ENCODE data around the gene ZNF865.

The ZNF865 gene

DNA sequence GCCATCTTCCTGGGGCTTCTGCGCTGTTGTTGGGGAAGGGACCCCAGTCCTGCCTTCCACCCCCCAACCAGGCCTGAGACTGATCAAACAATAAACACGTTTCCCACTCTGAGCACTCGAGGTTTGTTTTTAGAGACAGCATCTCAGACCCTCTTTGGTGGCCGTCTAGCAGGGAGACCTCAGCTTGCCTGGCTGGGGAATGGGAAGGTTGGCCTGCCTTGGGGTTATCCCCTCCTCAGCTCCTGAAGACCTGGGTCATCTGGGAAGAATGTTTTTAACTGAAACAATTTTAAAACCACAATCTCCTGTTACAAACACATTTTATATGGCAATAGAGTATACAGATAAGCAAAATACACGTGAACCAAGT lies 40.0 kb downstream of the ZNF865 start:
- DNase-seq (ENCODE audit: low spot score): no peak

DNA sequence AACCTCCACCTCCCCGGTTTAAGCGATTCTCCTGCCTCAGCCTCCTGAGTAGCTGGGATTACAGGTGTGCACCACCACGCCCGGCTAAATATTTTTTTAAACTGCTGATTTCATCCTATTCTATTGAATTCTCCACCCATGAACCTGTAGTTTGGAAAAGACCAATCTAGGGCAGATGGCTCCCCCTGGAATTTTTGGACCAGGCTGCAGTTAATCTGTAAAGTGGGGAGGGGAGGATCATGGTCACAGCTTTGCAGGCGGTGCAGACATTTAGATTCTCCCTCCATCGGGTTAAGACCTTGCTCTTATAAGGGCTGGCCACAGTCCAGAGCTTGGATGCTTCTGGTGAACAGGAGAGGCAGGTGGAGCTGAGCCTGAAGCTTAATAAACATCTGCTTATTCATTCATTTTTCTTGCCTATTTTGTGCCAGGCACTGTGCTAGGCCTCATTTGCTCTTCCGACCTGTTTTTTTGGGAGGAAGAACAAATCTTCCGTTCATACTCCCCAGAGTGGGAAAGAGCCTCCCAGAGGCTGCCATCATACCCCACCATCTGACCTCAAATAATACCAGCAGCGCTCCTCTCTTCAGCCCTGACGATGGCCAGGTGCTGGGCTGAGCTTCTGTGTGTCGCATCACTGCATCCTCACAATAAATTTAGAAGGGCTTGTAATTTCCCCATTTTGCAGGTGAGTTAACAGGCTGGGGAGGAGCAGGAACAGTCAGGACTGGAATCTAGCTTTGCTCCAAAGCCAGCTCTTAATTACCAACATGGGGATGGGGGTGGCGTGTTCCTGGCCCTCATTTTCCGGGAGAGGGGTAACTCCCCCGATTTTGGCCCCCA lies 41.7 kb downstream of the ZNF865 start:
- DNase-seq (ENCODE audit: low spot score): no peak

DNA sequence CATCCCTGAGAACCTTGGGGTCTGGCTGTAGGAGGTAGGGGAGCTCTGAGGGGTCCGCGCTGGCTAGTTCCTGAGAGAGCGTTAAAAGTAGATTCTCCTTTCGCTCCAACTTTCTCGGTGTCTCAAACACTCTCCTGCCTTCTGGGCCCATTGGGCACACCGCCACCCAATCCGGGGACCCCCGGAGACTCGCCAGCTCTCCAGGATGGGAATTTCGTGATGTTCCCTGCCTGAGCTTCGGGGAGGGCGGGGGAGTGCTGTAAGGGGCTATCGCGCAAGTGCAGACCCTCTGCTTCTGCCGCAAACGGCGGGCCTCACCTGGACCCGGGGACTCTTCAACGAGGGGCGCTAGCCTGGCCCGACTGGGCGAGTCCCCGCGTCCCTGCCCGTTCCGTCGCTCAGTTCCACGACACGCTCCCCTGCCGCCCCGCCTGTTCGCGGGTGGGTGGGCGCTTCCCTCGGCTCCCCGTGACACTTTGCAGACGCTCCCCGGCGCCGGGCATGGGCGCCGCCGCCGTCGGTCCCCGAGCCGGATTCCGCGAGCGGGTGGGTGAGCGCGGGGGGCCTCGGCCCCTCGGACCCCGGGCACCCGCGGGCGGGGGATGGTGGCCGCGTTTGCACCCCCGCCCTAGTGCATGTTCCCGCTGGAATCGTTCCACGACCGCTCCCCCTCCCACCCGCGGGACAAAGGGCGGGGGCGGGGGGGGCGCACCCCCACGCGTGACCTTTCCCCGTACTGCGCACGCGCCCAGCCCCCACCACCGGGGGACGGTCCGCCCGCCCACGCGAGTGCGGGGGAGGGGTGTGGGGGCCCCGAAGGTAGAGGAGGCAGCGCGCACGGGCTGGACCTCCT lies 42.5 kb downstream of the ZNF865 start, which contains the start of gene CCDC106:
TSS of gene CCDC106 (plus strand) at position 481 of the 853 bp plus-strand sequence. CDS start 835 bp downstream, outside the sequence.
- DNase-seq (ENCODE audit: low spot score): no peak

DNA sequence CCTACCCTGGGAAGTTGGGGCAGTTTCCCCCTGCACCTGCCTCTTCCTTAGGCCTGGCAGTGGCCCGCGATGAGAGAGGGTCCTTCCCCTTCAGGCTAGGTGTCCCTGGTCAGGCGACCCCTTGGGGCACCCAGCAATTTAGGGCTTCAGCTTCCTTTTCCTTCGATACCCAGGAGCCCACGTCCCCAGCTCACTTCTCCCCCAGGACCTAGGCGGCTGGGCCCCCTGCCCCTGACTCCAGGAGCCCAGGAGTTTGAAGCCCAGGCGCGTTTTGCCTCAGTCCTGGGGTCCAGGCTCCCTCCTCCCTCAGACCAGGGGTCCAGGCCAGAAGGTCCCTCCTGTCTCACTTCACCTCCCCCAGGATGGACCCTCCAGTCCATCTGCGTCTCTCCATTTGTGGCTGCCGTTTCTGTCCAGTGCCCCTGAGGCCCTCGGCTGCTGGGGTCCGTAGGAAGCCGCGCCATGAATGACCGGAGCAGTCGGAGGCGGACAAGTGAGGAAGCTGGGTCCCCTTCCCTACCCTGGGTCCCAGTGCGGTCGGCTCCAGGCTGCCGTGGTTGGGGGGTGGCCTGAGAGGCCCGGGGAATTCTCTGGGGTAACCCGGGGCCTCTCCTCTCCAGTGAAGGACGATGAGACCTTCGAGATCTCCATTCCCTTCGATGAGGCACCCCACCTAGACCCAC lies 43.3 kb downstream of the ZNF865 start:
- DNase-seq (ENCODE audit: low spot score): no peak

DNA sequence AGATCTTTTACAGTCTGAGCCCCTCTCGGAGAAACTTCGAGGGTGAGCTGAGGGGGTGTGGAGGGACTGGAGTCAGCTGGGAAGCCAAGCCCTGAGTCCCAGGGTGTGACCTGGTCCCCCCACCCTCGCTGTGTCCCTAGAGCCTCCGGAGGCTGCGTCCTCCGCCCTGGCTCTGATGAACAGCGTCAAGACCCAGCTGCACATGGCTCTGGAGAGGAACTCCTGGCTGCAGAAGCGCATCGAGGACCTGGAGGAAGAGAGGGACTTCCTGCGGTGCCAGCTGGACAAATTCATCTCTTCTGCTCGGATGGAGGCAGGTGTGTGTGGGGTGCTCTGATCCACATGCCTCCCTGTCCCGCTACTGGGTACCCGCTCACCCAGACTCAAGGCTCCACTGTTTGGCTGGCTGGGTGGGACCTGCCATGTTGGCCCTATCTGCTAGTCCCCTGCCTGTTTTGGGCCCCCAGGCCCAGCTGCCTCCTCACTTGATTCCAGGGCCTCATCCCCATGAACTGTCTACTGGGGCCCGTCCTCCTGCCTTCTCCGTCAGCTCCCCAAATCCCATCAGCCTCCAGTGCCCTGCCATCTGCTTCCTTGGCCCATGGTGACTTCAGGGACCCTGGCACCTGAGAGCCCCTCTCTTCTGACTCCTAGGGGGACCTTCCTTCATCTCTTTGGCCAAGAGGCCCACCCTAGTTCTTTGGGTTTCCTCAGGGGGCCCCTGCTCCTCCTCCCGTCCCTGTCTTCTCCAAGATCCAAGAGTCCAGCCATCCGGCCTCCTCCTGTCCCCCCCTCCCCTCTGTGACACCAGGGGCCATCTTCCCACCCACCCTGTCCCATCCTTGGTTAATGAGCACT lies 44.0 kb downstream of the ZNF865 start:
- DNase-seq (ENCODE audit: low spot score): no peak

DNA sequence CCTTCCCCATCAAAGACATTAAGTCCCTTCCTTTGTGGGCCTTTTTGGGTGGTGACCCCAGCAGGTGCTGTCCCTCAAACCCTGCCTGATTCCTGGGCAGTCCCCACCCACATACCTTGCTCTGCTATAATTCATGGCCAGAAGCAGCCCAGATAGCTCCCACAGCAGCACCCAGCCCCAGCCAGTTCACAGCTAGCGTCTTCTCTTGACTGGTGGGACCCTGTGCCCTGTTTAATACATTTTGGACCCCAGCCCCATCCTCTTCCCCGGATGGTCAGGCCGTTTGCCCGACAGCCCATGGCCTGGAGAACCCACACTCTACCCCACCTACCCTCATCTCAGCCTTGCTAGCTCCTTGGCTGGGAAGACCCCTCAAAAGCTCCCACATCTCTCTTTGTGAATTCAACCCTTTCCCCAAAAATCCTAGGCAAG lies 44.7 kb downstream of the ZNF865 start:
- no peak for DNase-seq (ENCODE audit: low spot score)

DNA sequence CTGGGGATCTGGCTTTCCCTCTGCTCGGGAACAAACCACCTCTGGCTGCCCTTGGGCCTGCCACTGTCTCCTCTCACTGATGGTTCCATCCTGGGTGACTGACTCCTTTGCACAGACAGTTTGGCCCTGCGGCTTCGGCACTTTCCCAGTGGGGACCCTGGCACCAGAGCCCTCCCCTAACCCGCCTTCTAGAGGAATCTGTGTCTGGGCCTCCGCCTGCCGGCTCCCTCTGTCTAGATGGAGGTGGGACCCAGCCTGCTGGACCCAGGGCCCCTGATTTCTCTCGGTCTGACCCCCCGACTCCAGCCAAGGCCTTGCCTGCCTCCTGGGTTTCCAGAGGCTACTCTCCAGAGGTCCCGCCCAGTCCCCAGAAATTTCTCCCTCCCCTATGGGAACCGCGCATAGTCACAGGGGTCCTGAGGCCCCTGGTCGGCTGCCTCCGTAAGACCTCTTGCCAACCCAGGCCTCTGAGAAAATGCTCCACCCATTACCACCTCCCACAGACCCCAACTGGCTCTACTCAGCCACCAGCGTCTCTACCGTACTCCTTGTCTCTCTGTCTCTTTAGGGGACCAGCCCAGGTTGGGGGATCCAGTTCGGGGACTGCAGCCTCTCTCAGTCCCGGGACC lies 45.3 kb downstream of the ZNF865 start:
- DNase-seq (ENCODE audit: low spot score): no peak

DNA sequence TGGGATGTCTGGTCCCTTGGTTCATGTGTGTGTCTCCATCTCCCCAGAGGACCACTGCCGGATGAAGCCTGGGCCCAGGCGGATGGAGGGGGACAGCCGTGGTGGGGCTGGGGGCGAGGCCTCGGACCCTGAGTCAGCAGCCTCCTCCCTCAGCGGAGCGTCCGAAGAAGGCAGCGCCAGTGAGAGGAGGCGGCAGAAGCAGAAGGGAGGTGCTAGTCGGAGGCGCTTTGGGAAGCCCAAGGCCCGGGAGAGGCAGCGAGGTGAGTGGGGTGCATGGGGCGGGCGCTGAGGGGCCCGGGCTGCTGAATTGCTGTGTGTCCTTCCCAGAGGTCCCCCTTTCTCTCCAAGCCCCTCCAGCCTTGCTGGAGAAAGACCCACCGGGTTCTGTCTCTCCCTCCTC lies 45.8 kb downstream of the ZNF865 start:
- no peak for DNase-seq (ENCODE audit: low spot score)

DNA sequence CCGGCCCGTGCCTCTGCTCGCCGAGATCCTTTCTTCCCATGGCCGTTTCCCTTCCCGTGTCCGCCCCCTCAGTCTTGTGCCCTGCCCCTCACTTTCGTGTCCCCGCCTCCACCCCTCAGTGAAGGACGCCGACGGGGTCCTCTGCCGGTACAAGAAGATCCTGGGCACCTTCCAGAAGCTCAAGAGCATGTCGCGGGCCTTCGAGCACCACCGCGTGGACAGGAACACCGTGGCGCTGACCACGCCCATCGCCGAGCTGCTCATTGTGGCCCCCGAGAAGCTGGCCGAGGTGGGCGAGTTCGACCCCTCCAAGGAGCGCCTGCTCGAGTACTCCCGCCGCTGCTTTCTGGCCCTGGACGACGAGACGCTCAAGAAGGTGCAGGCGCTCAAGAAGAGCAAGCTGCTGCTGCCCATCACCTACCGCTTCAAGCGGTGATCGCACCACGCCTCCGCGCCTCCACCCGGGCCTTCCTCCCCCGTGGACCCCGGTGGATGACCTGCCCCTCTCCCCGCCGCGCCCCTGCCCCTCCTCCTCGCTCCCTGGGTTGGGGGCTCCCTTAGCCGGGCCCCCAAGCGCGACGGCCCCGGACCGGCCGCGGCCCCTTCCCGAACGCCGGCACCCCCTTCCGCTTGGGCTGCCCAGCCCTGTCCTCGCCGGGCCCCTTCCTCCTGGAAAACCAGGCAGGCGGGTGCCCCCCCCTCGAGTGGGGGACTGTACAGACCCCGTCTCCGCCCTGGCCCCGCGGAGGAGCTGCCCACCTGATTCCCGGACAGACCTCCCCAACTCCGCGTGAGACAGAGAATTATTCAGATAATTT lies 47.1 kb downstream of the ZNF865 start:
- no peak for DNase-seq (ENCODE audit: low spot score)

DNA sequence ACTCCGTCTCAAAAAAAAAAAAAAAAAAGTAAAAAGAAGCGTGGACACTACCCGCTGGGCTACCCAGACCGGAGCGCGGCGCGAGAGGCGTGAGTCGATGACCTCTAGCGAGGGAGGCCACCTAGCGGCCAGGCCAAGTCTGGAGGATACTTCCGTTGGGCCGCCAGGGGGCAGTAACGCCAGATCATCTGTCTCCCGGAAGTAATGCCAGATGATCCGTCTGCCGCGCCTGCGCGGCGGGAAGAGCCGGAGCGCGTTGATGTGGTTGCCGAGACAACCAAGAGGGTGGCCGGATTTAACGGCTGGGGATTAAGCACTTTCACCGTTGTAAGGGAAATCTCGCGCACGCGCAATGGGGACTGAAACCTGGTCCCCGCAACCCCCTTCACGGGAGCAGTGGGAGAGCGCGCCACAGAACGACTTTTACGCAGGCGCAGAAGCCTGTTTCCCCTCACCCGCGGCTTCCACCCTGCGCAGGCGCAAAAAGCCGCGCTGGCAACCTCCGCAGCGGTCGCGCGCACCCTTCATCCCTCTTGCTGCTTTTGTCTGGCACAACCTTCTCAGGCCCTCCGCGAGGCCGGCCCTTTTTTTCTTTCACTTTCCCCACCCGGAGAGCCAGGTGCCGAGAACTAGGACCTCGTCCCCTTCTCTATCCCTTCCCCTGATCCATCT lies 48.3 kb downstream of the ZNF865 start:
- peak; percentile 98 for DNase-seq (ENCODE audit: low spot score)

DNA sequence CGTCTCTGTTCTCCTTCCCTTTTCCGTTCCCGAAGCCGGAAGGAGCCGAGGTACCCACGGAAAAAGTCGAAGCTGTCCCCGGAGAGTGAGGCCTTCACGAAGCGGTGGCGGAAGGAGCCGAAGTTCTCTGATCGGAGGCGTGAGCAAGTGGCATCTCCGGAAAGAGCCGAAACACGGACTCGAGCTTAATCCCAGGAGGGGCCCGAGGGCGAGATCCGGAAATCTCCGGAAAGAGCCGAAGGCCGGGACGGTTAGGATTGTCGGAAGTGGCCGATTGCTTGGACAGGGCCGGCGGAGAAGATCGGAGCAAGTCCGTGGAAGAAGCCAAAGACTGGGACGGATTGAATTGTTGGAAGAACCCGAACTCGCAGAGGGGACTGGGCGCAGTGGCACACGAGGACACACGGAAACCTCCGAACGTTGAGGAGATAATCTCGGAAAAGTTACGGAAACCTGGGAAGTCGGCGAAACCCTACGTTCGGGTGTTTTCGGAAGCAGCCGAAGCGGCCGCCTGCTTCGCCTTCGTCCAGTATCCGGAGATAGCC lies 48.9 kb downstream of the ZNF865 start:
- DNase-seq (ENCODE audit: low spot score): peak; percentile 98

DNA sequence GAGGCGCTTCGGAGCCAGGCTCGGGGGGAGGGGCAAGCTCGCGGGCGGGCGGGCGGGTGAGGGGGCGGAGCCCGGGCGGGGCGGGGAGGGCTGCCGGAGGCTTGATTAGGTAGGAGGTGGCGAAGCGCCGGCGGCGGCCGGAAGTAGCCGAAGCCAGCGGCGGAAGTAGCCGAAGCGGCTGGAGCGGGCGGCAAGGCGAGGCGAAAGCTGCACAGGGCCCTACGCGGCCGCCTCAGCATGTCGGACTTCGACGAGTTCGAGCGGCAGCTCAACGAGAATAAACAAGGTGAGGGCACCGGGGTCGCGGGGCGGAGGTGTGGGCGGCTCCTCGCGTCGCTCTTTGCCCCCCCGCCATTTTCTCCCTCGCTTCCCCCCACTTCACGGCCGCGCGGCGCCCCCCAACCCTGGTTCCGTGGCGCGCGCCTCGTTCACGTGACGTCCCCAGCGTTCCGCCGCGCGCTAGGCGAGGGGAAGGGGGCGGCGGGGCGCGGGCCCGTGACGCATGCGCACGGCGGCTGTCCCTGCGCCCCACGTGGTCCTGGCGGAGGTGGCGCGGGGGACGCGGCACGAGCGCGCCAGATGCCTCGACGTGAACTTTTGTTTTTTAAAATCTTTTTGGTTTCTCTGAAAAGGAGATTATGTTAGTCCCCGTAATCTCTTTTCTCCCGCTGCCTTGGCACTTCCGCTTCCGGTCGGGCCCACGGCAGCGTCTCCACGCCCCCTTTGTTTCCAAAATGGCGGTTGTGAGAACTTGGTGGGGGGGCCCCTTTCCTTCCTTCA lies 49.6 kb downstream of the ZNF865 start, which contains the start of gene U2AF2:
TSS of gene U2AF2 (plus strand) at position 168 of the 780 bp plus-strand sequence. CDS start at position 238, 70 bp downstream.
- DNase-seq (ENCODE audit: low spot score): peak; percentile 94

DNA sequence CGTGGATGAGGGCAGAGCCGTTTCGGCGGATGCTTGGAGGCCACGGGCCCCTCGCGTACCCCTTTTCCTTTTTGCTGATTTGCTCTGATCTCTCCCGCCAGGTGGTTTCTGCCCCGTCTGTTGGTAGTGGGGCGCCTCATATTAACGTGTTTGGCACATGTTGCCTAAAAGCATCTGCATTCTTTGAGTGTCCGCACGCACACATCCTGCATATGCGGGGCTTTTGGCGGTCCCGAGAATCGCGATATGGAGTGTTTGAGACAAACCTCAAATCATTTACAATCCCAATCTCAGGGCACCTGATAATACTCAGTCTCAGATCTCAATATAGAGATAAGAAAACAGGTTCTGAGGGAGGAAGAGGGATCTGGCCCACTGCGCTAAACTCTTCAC lies 50.2 kb downstream of the ZNF865 start:
- DNase-seq (ENCODE audit: low spot score): no peak

DNA sequence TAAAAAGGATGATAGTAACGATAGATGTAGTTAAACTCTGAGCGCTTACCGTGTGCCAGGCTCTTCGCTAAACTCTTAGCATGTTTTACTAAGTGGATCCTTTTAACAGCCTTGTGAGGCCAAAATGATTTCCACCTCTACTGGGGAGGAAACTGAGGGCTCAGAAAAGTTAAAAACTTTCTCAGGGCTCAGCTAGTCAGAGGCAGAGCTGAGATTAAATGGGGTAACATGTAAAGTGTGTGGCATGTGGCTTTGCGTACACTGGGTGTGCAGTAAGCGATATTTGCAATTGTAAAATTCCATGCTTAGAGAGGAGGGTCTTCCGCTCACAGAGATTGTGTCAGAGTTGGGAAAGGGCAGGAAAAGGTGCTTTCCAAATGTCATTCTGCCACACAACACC lies 51.1 kb downstream of the ZNF865 start:
- no peak for DNase-seq (ENCODE audit: low spot score)

DNA sequence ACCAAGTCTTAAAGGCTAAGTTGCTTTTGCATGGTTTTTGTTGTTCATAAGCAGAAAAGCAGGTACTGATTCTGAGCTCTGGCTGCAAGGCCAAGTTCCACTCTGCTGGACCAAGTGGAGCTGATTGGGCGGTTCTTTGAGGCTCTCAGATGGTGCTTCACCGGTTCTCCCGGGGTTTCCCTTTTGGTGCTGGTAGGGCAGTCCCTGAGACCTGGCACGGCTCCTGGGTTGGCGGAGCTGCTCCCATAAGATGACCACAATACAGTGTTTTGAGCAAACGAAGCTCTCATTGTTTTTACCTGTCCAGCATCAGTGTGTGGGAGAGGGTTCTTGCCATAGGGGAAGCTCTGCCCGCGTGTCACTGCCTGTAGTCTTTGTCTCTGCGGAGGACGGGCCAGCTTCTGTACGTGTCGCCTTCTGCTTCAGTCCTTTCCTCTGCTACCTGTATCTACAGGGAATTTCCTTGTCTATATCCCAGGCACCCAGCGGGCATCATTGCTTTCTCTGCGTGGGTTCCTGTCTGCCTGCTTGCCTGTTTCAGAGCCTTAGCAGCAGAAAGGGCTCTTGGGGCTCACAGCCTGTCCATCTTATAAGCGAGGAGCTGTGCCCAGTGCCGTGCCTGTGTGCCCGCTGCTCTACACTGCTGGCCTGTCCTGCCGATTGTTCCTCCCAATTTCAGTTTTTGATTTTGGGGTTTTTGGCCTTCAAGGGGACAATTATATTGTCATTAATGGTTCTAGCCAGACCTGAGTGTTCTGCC lies 51.7 kb downstream of the ZNF865 start:
- no peak for DNase-seq (ENCODE audit: low spot score)

DNA sequence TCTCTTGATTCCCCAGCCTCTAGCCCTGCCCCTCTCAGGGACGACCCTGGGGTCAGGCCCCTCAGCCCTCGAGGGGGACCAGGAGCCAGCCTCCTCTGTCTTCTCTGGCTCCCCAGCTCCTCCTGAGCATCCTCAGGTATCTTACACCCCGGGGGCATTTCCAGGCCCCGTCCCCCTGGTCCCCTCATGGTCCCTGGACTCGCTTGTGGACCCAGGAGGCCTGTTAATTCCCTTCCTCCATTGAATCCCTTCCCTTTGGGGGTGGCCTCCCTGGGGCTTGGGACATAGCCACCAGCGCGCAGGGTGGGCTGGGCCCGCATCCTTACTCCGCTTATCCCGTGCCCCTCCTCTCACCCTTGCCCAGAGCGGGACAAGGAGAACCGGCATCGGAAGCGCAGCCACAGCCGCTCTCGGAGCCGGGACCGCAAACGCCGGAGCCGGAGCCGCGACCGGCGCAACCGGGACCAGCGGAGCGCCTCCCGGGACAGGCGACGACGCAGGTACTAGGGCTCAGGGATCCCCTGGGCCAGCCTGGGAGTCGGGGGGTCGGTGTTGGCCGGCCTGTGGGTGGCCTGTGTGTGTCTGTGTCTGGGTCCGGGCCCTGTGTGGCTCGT lies 53.5 kb downstream of the ZNF865 start:
- DNase-seq (ENCODE audit: low spot score): no peak

DNA sequence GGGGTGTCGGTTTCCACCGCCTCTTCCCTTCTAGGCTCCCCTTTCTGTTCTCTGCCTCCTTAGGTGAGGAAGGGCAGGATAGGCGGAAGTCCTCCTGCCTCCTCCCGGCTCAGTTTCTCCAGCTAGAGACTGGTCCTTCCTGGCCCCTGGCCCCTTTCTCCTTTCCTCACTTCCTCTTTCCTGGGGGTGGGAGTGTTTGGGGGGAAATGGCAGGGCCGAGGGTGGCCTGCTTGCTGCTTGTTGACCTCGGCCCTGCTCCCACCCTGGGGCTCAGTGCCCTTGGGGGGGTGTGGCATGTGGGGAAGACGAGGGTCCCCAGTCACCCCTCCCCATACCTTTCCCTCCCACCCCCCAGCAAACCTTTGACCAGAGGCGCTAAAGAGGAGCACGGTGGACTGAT lies 54.4 kb downstream of the ZNF865 start:
- DNase-seq (ENCODE audit: low spot score): no peak
